DND-41 (cell line): ENCODE data around the gene KSR1.

Source experiments
- ATAC-seq: fragments of 200-7000 bp; cut with Tn5 transposase; 3 replicates; pipeline ENCODE4 v1.9.1; 2021; ENCODE audit warnings: low read depth; ENCODE audit not compliant: insufficient read depth
- DNase-seq: peaks from one replicate; pipeline ENCODE4 v3.0.0-alpha.2; 2020
- H2AFZ ChIP-seq: 2 replicates; pipeline ENCODE4 v1.6.0; 2012; ENCODE audit warnings: low read depth, low read length
- H3K27ac ChIP-seq: 2 replicates; pipeline ENCODE4 v1.5.1; 2012; ENCODE audit warnings: low read length, inconsistent platforms
- H3K27me3 ChIP-seq: fragments of 200-600 bp; sonication (generic); 2 replicates; pipeline ENCODE4 v1.6.0; 2012; ENCODE audit warnings: low read length, mild to moderate bottlenecking, inconsistent platforms; ENCODE audit not compliant: insufficient read depth, poor library complexity
- H3K36me3 ChIP-seq: 2 replicates; pipeline ENCODE4 v1.5.1; 2012; ENCODE audit warnings: low read length, inconsistent platforms; ENCODE audit not compliant: insufficient read depth
- H3K4me1 ChIP-seq: 2 replicates; pipeline ENCODE4 v1.5.1; 2012; ENCODE audit warnings: mild to moderate bottlenecking, low read length; ENCODE audit not compliant: insufficient read depth
- H3K4me2 ChIP-seq: 2 replicates; pipeline ENCODE4 v1.6.0; 2012; ENCODE audit warnings: mild to moderate bottlenecking, moderate library complexity, low read length, inconsistent platforms; ENCODE audit not compliant: insufficient read depth
- H3K4me3 ChIP-seq, 2 experiments: fragments of 200-600 bp in 1 of 2; shearing (Covaris generic) in 1 of 2; 2 replicates each; pipeline ENCODE4 v1.5.1; 2012 to 2016; ENCODE audit warnings: inconsistent platforms in 2 of 2, low read length in 2 of 2, mild to moderate bottlenecking in 2 of 2, low read depth in 1 of 2, moderate library complexity in 1 of 2
- H3K79me2 ChIP-seq: 2 replicates; pipeline ENCODE4 v1.6.0; 2012; ENCODE audit warnings: low read length, inconsistent platforms; ENCODE audit not compliant: insufficient read depth
- H3K9ac ChIP-seq: 2 replicates; pipeline ENCODE4 v1.6.0; 2012; ENCODE audit warnings: low read depth, mild to moderate bottlenecking, inconsistent platforms, low read length, moderate library complexity
- H3K9me3 ChIP-seq: 2 replicates; pipeline ENCODE4 v1.5.1; 2012; ENCODE audit warnings: low read length, moderate library complexity, mild to moderate bottlenecking, inconsistent platforms; ENCODE audit not compliant: insufficient read depth, severe bottlenecking
- H4K20me1 ChIP-seq: 2 replicates; pipeline ENCODE4 v1.6.0; 2012; ENCODE audit warnings: low read length; ENCODE audit not compliant: insufficient read depth
- CTCF ChIP-seq: IDR thresholded peaks from 2 replicates; pipeline ENCODE4 v1.5.1; 2012; ENCODE audit warnings: borderline replicate concordance, low read length, moderate library complexity, mild to moderate bottlenecking; ENCODE audit not compliant: poor library complexity, severe bottlenecking; ENCODE audit errors: extremely low read depth
- EZH2 ChIP-seq: IDR thresholded peaks from 3 replicates; pipeline ENCODE4 v1.6.1; 2012; ENCODE audit warnings: borderline replicate concordance, low read depth, mild to moderate bottlenecking, moderate library complexity, low read length, inconsistent platforms; ENCODE audit not compliant: severe bottlenecking

The KSR1 gene

GRCh38 chr17:27520491-27521185, 64.4 kb downstream of the KSR1 start:
- Histone ChIP-seq H3K4me3 (no peak overlapping the region), H3K27ac (no peak overlapping the region), H3K9me3 (no peaks in the 10 kb centered on the region), H3K4me2 (no peak overlapping the region), H3K9ac (no peak overlapping the region), H3K36me3 (no peaks in the 10 kb centered on the region), H3K79me2 (no peaks in the 10 kb centered on the region), H3K4me1 (no peaks in the 10 kb centered on the region), H4K20me1 (peaks cover 13% of the 10 kb centered on the region), H3K27me3 (peaks cover 3% of the 10 kb centered on the region), H2AFZ (no peak overlapping the region)
- TF ChIP-seq CTCF, result no peak
- no peak for TF ChIP-seq EZH2
- DNase-seq, result no peak
- ATAC-seq, result no peak

GRCh38 chr17:27521281-27522027, 65.2 kb downstream of the KSR1 start:
- Histone ChIP-seq H3K9me3 (no peaks in the 10 kb centered on the region), H3K27ac (no peak overlapping the region), H2AFZ (no peak overlapping the region), H3K27me3 (peaks cover 3% of the 10 kb centered on the region), H3K9ac (no peak overlapping the region), H3K4me2 (no peak overlapping the region), H3K79me2 (no peaks in the 10 kb centered on the region), H3K4me3 (no peak overlapping the region), H3K36me3 (no peaks in the 10 kb centered on the region), H4K20me1 (peaks cover 13% of the 10 kb centered on the region), H3K4me1 (no peaks in the 10 kb centered on the region)
- DNase-seq (no peak), ATAC-seq (no peak)
- no peak for TF ChIP-seq EZH2
- no peak for TF ChIP-seq CTCF

DNA sequence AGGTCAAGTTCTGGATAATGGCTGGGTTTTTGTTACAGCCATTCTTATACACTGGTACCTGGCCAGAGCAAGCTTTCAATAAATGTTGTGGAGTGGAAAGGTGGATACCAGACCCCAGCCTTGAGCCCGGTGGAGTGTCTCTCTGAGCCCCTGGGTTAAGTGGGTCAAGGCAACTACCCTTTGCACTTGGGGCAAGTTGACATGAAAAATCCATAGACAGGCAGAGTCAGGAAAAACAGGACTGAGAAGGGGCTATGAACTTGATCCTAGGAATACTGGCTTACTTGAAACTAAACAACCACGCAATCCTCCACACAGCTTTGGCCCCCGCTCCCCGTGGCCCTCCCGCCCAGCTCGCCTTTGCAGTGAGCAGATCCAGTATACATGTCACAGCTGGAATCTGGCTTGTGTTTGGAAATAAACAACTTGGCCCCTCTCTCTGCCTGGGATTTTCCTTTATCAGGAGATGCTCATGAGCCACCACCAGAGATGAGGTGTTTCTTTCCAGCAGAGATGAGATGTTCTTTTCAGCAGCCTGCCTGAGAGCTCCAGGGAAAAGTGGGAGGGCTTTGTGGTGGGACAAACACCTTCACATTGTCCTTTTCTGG, 65.9 kb downstream of the KSR1 start:
- Histone ChIP-seq H3K79me2 (no peaks in the 10 kb centered on the region), H3K9me3 (no peaks in the 10 kb centered on the region), H3K27me3 (peaks cover 3% of the 10 kb centered on the region), H4K20me1 (peaks cover 13% of the 10 kb centered on the region), H3K4me3 (no peak overlapping the region), H3K4me1 (peaks cover 3% of the 10 kb centered on the region; the same call in 1 of the 2 replicates), H3K36me3 (no peaks in the 10 kb centered on the region), H3K27ac (no peak overlapping the region), H3K9ac (no peak overlapping the region), H2AFZ (no peak overlapping the region), H3K4me2 (no peak overlapping the region)
- TF ChIP-seq CTCF (no peak), EZH2 (no peak)
- no peak for DNase-seq
- no peak for ATAC-seq
